Measurements from ENCODE around the gene RAD18.

Gene RAD18

DNA sequence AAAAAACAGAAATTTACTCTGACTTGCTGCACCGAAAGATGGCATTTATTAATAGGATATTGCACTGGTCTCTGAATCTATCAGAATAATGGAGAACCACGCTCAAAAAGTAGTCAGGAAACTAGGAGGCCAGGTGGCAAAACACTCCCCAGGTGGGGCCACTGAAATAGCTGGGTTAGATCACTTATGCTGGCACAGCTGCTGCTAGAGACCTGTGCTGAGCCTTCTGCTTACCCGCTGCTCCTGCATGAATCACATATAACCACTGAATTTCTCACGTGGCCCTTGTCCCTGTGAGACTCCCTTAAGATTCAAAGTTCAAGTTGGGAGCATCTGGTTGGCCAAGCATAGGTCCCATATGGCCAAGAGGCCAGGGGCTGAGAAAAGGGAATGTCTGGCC is 127.9 kb downstream of the RAD18 start:
- DNase-seq (ENCODE audit: low read depth) = no peak

GRCh38 chr3:8834974-8835373 is 128.3 kb downstream of the RAD18 start:
- DNase-seq (ENCODE audit: low read depth) = no peak

- DNase-seq (ENCODE audit: low read depth) = no peak
Measured at GRCh38 chr3:8827641-8828040, 135.6 kb downstream of the RAD18 start.
